DND-41 (cell line): ENCODE results near the gene FIGNL2.

ENCODE experiments used
- ATAC-seq: fragments of 200-7000 bp; cut with Tn5 transposase; 3 replicates; pipeline ENCODE4 v1.9.1; 2021; ENCODE audit warnings: low read depth; ENCODE audit not compliant: insufficient read depth
- DNase-seq: peaks from one replicate; pipeline ENCODE4 v3.0.0-alpha.2; 2020
- H2AFZ ChIP-seq: 2 replicates; pipeline ENCODE4 v1.6.0; 2012; ENCODE audit warnings: low read depth, low read length
- H3K27ac ChIP-seq: 2 replicates; pipeline ENCODE4 v1.5.1; 2012; ENCODE audit warnings: low read length, inconsistent platforms
- H3K27me3 ChIP-seq: fragments of 200-600 bp; sonication (generic); 2 replicates; pipeline ENCODE4 v1.6.0; 2012; ENCODE audit warnings: low read length, mild to moderate bottlenecking, inconsistent platforms; ENCODE audit not compliant: insufficient read depth, poor library complexity
- H3K36me3 ChIP-seq: 2 replicates; pipeline ENCODE4 v1.5.1; 2012; ENCODE audit warnings: low read length, inconsistent platforms; ENCODE audit not compliant: insufficient read depth
- H3K4me1 ChIP-seq: 2 replicates; pipeline ENCODE4 v1.5.1; 2012; ENCODE audit warnings: mild to moderate bottlenecking, low read length; ENCODE audit not compliant: insufficient read depth
- H3K4me2 ChIP-seq: 2 replicates; pipeline ENCODE4 v1.6.0; 2012; ENCODE audit warnings: mild to moderate bottlenecking, moderate library complexity, low read length, inconsistent platforms; ENCODE audit not compliant: insufficient read depth
- H3K4me3 ChIP-seq, 2 experiments: fragments of 200-600 bp in 1 of 2; shearing (Covaris generic) in 1 of 2; 2 replicates each; pipeline ENCODE4 v1.5.1; 2012 to 2016; ENCODE audit warnings: inconsistent platforms in 2 of 2, low read length in 2 of 2, mild to moderate bottlenecking in 2 of 2, low read depth in 1 of 2, moderate library complexity in 1 of 2
- H3K79me2 ChIP-seq: 2 replicates; pipeline ENCODE4 v1.6.0; 2012; ENCODE audit warnings: low read length, inconsistent platforms; ENCODE audit not compliant: insufficient read depth
- H3K9ac ChIP-seq: 2 replicates; pipeline ENCODE4 v1.6.0; 2012; ENCODE audit warnings: low read depth, mild to moderate bottlenecking, inconsistent platforms, low read length, moderate library complexity
- H3K9me3 ChIP-seq: 2 replicates; pipeline ENCODE4 v1.5.1; 2012; ENCODE audit warnings: low read length, moderate library complexity, mild to moderate bottlenecking, inconsistent platforms; ENCODE audit not compliant: insufficient read depth, severe bottlenecking
- H4K20me1 ChIP-seq: 2 replicates; pipeline ENCODE4 v1.6.0; 2012; ENCODE audit warnings: low read length; ENCODE audit not compliant: insufficient read depth
- EZH2 ChIP-seq: IDR thresholded peaks from 3 replicates; pipeline ENCODE4 v1.6.1; 2012; ENCODE audit warnings: borderline replicate concordance, low read depth, mild to moderate bottlenecking, moderate library complexity, low read length, inconsistent platforms; ENCODE audit not compliant: severe bottlenecking
- TF ChIP-seq, protein P1 (sequence below): IDR thresholded peaks from 2 replicates; pipeline ENCODE4 v1.5.1; 2012; ENCODE audit warnings: borderline replicate concordance, low read length, moderate library complexity, mild to moderate bottlenecking; ENCODE audit not compliant: poor library complexity, severe bottlenecking; ENCODE audit errors: extremely low read depth

Gene FIGNL2, protein sequence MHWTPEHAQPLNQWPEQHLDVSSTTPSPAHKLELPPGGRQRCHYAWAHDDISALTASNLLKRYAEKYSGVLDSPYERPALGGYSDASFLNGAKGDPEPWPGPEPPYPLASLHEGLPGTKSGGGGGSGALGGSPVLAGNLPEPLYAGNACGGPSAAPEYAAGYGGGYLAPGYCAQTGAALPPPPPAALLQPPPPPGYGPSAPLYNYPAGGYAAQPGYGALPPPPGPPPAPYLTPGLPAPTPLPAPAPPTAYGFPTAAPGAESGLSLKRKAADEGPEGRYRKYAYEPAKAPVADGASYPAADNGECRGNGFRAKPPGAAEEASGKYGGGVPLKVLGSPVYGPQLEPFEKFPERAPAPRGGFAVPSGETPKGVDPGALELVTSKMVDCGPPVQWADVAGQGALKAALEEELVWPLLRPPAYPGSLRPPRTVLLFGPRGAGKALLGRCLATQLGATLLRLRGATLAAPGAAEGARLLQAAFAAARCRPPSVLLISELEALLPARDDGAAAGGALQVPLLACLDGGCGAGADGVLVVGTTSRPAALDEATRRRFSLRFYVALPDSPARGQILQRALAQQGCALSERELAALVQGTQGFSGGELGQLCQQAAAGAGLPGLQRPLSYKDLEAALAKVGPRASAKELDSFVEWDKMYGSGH

DNA sequence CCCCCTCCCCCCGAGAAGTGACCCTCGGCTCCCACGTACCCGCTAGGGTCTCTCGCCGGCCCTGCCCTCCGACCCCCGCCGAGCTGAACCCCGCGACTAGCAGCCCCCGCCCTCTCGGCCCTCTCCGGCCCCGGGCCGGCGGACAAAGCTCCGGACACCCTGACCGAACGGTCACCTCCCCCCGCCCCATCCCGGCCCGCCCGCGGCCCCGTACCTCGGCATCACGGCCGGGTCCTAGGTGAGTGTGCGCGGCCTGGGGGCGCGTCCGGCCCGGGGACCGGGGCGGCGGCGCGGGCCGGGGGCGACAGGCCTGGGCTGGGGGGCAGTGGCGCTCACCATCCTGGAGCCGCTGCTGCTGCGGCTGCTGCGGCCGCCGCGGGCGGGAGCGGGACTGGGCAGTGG is at the start of gene FIGNL2:
Gene FIGNL2 (minus strand): TSS at position 393 of the 402 bp plus-strand sequence. CDS start 26,305 bp downstream, outside the sequence.
- Histone ChIP-seq H3K27ac (no peak within 1 kb of the TSS), H3K79me2 (no peaks in the 10 kb centered on the region), H3K9me3 (no peaks in the 10 kb centered on the region), H3K4me2 (no peak within 1 kb of the TSS), H2AFZ (no peak within 1 kb of the TSS), H3K36me3 (no peaks in the 10 kb centered on the region), H3K9ac (no peak within 1 kb of the TSS), H4K20me1 (no peaks in the 10 kb centered on the region), H3K4me1 (peaks cover 10% of the 10 kb centered on the region), H3K27me3 (peaks cover 8% of the 10 kb centered on the region), H3K4me3 (no peak within 1 kb of the TSS)
- ATAC-seq (no peak), DNase-seq (no peak)
- TF ChIP-seq, protein P1, sequence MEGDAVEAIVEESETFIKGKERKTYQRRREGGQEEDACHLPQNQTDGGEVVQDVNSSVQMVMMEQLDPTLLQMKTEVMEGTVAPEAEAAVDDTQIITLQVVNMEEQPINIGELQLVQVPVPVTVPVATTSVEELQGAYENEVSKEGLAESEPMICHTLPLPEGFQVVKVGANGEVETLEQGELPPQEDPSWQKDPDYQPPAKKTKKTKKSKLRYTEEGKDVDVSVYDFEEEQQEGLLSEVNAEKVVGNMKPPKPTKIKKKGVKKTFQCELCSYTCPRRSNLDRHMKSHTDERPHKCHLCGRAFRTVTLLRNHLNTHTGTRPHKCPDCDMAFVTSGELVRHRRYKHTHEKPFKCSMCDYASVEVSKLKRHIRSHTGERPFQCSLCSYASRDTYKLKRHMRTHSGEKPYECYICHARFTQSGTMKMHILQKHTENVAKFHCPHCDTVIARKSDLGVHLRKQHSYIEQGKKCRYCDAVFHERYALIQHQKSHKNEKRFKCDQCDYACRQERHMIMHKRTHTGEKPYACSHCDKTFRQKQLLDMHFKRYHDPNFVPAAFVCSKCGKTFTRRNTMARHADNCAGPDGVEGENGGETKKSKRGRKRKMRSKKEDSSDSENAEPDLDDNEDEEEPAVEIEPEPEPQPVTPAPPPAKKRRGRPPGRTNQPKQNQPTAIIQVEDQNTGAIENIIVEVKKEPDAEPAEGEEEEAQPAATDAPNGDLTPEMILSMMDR = no peak
- no peak for TF ChIP-seq EZH2

DNA sequence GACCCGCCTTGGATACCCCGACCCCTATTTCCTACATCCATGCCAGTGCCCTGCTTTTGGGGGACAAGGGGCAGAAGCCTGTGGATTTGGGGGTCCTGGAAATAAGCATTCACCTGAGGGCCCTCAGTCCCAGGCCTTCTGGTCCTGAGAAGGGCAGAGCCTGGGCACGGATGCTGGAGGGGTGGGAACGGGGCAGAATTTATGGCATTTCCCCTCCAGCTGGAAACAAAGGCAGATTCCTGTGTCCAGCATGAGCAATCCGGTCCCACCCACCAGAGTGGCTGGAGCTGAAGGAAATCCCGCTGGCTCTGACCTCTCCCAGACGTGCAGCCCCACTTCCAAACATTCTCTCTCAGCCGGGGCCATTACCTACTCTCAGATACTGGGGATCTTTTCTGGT is 48.7 kb upstream of the FIGNL2 start:
- no peak overlapping the region for H3K27ac ChIP-seq
- ATAC-seq (no peak), DNase-seq (no peak)
- H4K20me1 ChIP-seq = no peaks in the 10 kb centered on the region
- H3K4me3 ChIP-seq = no peak overlapping the region
- H2AFZ ChIP-seq = no peak overlapping the region
- TF ChIP-seq EZH2 = no peak
- TF ChIP-seq, protein P1 = no peak
- no peak overlapping the region for H3K4me2 ChIP-seq
- no peaks in the 10 kb centered on the region for H3K36me3 ChIP-seq
- H3K27me3 ChIP-seq = peaks cover 7% of the 10 kb centered on the region
- no peaks in the 10 kb centered on the region for H3K79me2 ChIP-seq
- H3K9ac ChIP-seq = no peak overlapping the region
- H3K9me3 ChIP-seq = no peaks in the 10 kb centered on the region
- no peaks in the 10 kb centered on the region for H3K4me1 ChIP-seq

DNA sequence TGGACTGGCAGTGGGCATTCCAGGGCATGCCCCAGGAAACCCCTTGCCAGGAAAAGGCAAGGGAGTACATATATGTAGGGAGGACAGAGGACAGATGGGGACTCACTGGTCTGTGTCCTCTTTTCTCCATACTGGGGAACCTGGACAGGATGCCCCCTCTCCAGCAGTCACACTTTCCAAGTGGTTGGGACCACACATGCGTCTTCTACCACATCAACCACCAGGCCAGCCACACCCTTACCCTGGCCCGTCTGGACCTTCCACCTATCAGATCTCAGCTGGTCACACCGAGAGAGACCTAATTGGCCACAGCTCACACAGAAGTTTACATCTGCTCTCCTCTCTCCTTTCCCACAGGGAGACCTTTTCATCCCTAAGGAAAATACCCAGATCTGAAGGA is 47.7 kb upstream of the FIGNL2 start:
- Histone ChIP-seq H3K27me3 (peaks cover 7% of the 10 kb centered on the region), H3K27ac (no peak overlapping the region), H3K36me3 (no peaks in the 10 kb centered on the region), H3K4me3 (no peak overlapping the region), H3K4me1 (no peaks in the 10 kb centered on the region), H3K9ac (no peak overlapping the region), H3K9me3 (no peaks in the 10 kb centered on the region), H4K20me1 (no peaks in the 10 kb centered on the region), H2AFZ (no peak overlapping the region), H3K4me2 (no peak overlapping the region), H3K79me2 (no peaks in the 10 kb centered on the region)
- ATAC-seq = no peak
- DNase-seq = no peak
- TF ChIP-seq EZH2 = no peak
- TF ChIP-seq, protein P1 = no peak
